NB4 (cell line): ENCODE data around the gene CFAP157.

Source experiments
- DNase-seq: peaks from one replicate; pipeline ENCODE4 v3.0.0; 2010; ENCODE audit warnings: low read depth
- H3K4me3 ChIP-seq: one replicate; pipeline ENCODE4 v1.5.1; 2011; ENCODE audit warnings: mild to moderate bottlenecking, low read depth, low read length, moderate library complexity
- MAX ChIP-seq: IDR thresholded peaks from 2 replicates; pipeline ENCODE4 v1.6.1; 2011; ENCODE audit warnings: low read depth, low read length
- MYC ChIP-seq: IDR thresholded peaks from 2 replicates; pipeline ENCODE4 v1.6.1; 2011; ENCODE audit warnings: low read depth, low read length
- POLR2A ChIP-seq: IDR thresholded peaks from 2 replicates; pipeline ENCODE4 v1.6.1; 2011; ENCODE audit warnings: mild to moderate bottlenecking; ENCODE audit not compliant: insufficient read length; ENCODE audit errors: extremely low read depth
- TF ChIP-seq, protein P1 (sequence below): IDR thresholded peaks from one replicate; pipeline ENCODE4 v1.5.1; 2012; ENCODE audit warnings: low read depth, low read length

The CFAP157 gene

DNA sequence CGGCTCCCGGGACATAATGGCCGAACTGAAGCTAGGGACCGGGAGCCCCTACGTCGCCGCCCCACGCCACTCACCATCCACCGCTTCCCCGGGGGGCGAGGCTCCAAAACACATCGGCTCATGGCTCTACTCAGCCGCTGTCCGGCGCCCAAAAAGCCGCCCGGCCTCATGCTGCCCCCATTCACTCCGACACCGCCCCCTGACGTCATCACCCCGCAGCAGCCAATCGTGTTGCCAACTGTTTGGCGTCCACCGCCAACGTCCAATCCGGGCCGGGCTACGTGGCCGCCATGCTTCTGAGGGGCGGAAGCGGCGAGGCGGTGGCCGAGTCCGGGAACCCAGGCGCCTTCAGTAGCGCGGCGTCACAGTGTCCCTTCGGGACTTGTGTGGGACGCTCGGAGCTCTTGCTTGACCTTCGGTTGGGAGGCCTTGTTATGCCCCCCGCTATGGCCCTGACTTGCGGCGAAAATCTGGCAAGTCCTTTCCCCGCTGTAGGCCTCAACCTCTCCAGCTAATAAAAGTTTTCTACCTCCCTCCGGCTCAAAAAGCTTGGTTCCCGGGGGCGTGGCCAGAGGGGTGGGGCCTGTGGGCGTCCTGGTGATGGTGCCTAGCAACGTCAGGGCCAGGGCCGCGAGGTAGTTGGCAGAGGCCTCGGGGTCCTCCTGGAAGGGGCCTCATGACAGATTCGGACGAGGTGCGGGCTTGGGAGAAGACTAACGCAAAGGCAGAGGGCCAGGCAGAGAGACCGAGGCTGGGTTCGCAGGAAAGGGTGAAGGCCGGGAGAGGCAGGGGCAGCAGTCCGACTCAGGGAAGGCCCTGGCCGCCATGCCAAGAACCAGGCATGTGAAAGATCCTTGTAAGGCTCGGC lies 8.9 kb downstream of the CFAP157 start, which contains the start of the genes PTRH1 and TTC16:
TSS of gene PTRH1 (minus strand) at position 194 of the 868 bp plus-strand sequence. CDS start at position 170, 24 bp downstream.
TSS of gene TTC16 (plus strand) at position 610 of the 868 bp plus-strand sequence. CDS start at position 677, 67 bp downstream.
- peak; percentile 96 for DNase-seq
- TF ChIP-seq MAX: peak; percentile 59; the same call in 1 of the 2 replicates
- no peak for TF ChIP-seq POLR2A
- peak; percentile 44 for TF ChIP-seq MYC
- peak within 1 kb of the TSS; percentile 75 for H3K4me3 ChIP-seq

- TF ChIP-seq MAX: no peak
- TF ChIP-seq POLR2A: no peak
- TF ChIP-seq, protein P1, sequence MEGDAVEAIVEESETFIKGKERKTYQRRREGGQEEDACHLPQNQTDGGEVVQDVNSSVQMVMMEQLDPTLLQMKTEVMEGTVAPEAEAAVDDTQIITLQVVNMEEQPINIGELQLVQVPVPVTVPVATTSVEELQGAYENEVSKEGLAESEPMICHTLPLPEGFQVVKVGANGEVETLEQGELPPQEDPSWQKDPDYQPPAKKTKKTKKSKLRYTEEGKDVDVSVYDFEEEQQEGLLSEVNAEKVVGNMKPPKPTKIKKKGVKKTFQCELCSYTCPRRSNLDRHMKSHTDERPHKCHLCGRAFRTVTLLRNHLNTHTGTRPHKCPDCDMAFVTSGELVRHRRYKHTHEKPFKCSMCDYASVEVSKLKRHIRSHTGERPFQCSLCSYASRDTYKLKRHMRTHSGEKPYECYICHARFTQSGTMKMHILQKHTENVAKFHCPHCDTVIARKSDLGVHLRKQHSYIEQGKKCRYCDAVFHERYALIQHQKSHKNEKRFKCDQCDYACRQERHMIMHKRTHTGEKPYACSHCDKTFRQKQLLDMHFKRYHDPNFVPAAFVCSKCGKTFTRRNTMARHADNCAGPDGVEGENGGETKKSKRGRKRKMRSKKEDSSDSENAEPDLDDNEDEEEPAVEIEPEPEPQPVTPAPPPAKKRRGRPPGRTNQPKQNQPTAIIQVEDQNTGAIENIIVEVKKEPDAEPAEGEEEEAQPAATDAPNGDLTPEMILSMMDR: no peak
- TF ChIP-seq MYC: no peak
- no peak overlapping the region for H3K4me3 ChIP-seq
Measured at GRCh38 chr9:127716412-127716811, 9.6 kb downstream of the CFAP157 start.

GRCh38 chr9:127717766-127718165 lies 11.0 kb downstream of the CFAP157 start:
- no peak overlapping the region for H3K4me3 ChIP-seq
- no peak for DNase-seq
- no peak for TF ChIP-seq MYC
- TF ChIP-seq MAX: no peak
- TF ChIP-seq, protein P1: no peak
- TF ChIP-seq POLR2A: no peak

More at GRCh38 chr9:127716412-127716811, 9.6 kb downstream of the CFAP157 start:
- DNase-seq: no peak

DNA sequence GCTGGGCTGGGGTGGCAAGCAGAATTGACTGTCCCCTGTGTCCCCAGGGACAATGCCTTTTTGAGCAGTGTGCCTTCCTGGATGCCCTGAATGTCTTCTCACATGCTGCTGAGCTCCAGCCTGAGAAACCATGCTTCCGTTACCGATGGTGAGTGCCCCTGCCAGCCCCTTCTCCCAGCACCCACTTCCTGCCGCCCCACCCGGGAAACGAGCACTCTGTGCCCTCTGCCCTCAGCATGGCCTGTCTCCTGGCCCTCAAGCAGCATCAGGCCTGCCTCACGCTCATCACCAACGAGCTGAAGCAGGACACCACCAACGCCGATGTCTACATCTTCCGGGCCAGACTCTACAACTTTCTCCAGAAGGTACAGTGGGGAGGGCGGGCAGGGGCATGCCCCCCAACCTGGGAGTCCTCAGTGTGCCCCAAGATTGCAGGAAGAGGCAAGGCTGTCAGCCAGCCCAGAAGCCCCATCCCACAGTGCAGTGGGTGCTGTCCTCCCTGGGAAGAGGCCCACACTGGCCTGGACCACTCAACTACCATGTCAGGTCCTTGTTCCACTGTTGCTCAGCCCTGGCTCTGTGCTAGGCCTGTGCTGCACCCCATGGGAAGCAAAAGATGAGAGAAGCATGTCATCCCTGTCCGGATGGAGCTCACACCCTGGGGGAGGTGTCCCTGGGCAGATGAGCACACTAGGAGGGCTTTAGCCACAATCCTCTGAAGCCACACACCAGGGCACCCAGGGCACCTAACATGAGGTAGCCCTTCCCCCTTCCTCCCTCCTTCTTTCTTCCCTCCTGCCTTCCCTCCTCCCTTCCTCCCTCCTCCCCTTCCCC lies 13.5 kb downstream of the CFAP157 start:
- DNase-seq: peak; percentile 46
- no peak for TF ChIP-seq MYC
- no peak for TF ChIP-seq POLR2A
- TF ChIP-seq, protein P1: no peak
- TF ChIP-seq MAX: no peak

DNA sequence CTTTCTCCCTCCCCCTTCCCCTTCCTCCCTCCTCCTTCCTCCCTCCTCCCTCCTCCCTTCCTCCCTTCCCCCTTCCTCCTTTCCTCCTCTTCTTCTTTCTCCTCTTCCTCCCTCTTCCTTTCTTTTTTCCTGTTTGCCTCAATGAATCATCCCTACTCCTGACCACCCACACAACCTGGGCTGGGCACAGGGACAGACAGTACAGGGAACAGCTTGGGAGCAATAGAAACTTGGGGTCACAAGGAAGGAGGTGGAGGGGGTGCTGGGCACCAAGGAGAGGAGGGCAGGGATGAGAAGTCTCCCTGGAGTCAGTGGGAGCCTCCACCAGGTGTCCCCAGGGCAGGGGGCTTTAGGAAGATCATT lies 14.1 kb downstream of the CFAP157 start:
- DNase-seq: no peak
- no peak overlapping the region for H3K4me3 ChIP-seq
- TF ChIP-seq MAX (no peak), MYC (no peak)
- TF ChIP-seq, protein P1: no peak

More for the DNA sequence above, 13.5 kb downstream of the CFAP157 start:
- no peak overlapping the region for H3K4me3 ChIP-seq
